Stimulated activated CD8-positive, alpha-beta memory T cell treated with anti-CD3 and anti-CD28 coated beads, Interleukin-2, amount 100 ng/mL, for 48 hours (primary cell): ENCODE results near the gene TAOK3.
"Not testable (repeated sequence)": the region's sequence is repeated elsewhere in the genome, so short reads cannot be mapped to it uniquely, and the experiment has no call there.

ENCODE experiments used
- DNase-seq, 2 donors: peaks; one replicate each; pipeline ENCODE4 v3.0.0-alpha.2; 2020; ENCODE audit warnings: low read depth in 2 of 2

The TAOK3 gene

GRCh38 chr12:118337194-118337838, 35.4 kb downstream of the TAOK3 start:
- DNase-seq: no peak

GRCh38 chr12:118336123-118336522, 36.6 kb downstream of the TAOK3 start:
- no peak for DNase-seq

GRCh38 chr12:118334939-118335567, 37.7 kb downstream of the TAOK3 start:
- no peak for DNase-seq

GRCh38 chr12:118334241-118334640, 38.5 kb downstream of the TAOK3 start:
- DNase-seq: no peak

GRCh38 chr12:118332511-118332910, 40.2 kb downstream of the TAOK3 start:
- DNase-seq: no peak

GRCh38 chr12:118330421-118331018, 42.2 kb downstream of the TAOK3 start:
- no peak for DNase-seq

GRCh38 chr12:118328486-118329330, 44.0 kb downstream of the TAOK3 start:
- no peak for DNase-seq

GRCh38 chr12:118327391-118327790, 45.3 kb downstream of the TAOK3 start:
- DNase-seq: no peak

- DNase-seq: no peak
Observed at GRCh38 chr12:118326991-118327390, 45.7 kb downstream of the TAOK3 start.

- no peak for DNase-seq
Observed at GRCh38 chr12:118325081-118325480, 47.6 kb downstream of the TAOK3 start.

- DNase-seq: no peak
Observed at GRCh38 chr12:118319627-118320026, 53.1 kb downstream of the TAOK3 start.

GRCh38 chr12:118318744-118319143, 54.0 kb downstream of the TAOK3 start:
- DNase-seq: no peak

- DNase-seq: no peak
Observed at GRCh38 chr12:118317729-118318128, 55.0 kb downstream of the TAOK3 start.

GRCh38 chr12:118315821-118316220, 56.9 kb downstream of the TAOK3 start:
- DNase-seq: no peak

GRCh38 chr12:118312578-118312977, 60.1 kb downstream of the TAOK3 start:
- DNase-seq: no peak

GRCh38 chr12:118311666-118312065, 61.0 kb downstream of the TAOK3 start:
- DNase-seq: no peak

- DNase-seq: no peak
Observed at GRCh38 chr12:118310320-118310719, 62.4 kb downstream of the TAOK3 start.

- not testable (repeated sequence) for DNase-seq
Observed at GRCh38 chr12:118308006-118308405, 64.7 kb downstream of the TAOK3 start.

GRCh38 chr12:118307069-118307954, 65.4 kb downstream of the TAOK3 start:
- peak in 1 of 2 donors; percentile 33 for DNase-seq

GRCh38 chr12:118304093-118304492, 68.6 kb downstream of the TAOK3 start:
- no peak for DNase-seq

GRCh38 chr12:118302053-118302452, 70.7 kb downstream of the TAOK3 start:
- DNase-seq: no peak
